Measurements from ENCODE around the gene NPRL2. TPM values are rescaled to one million over a fixed set of nuclear protein-coding genes. Genes with fewer than 3 reads are reported as not detected.

NPRL2 gene
- total and polyA plus RNA-seq, 2 of the 13 experiments (the other 11 are each of a cell fraction or from before 2014, with no cell fraction given): 30.6 to 51.4 TPM

DNA sequence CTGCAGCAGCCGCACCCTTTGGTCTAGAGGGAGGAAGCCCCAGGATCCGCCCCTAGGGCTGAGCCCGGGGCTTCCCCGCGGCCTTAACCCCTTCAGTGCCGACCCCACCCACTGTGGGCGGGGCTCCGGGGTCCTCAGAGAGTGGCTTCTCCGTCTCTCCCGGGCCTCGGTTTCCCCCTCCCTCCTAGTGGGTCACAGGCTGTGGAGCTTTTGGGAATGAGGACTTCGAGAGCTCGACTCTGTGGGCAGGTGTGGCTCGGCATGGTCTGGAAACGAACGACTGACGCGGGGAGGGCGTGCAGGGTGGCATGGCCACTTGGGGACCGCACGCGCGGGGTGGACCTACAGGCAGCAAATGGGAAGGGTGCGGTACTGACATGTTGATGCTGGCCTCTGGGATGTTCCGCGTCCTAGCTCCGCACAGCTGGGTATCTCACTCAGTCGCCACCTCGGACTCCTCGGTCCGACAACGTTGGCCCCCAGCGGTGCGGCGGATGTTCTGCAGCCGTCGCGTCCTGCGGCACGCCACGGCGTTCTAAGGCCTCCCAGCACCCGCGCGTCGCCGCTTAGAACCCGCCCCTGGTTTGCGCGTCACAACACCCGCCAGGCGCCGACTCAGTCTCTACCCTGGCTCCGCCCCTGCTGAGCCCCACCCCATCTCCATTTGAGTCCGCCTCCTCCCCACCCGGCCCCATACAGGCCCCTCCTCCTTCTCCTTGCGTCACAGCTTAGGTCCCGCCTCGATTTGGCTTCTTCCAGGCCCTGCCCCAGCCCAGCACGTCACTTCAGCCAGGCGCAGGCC is 51.5 kb downstream of the NPRL2 start, which contains the start of the genes HYAL3 and NAA80 (continued):
- TF ChIP-seq, protein P1, sequence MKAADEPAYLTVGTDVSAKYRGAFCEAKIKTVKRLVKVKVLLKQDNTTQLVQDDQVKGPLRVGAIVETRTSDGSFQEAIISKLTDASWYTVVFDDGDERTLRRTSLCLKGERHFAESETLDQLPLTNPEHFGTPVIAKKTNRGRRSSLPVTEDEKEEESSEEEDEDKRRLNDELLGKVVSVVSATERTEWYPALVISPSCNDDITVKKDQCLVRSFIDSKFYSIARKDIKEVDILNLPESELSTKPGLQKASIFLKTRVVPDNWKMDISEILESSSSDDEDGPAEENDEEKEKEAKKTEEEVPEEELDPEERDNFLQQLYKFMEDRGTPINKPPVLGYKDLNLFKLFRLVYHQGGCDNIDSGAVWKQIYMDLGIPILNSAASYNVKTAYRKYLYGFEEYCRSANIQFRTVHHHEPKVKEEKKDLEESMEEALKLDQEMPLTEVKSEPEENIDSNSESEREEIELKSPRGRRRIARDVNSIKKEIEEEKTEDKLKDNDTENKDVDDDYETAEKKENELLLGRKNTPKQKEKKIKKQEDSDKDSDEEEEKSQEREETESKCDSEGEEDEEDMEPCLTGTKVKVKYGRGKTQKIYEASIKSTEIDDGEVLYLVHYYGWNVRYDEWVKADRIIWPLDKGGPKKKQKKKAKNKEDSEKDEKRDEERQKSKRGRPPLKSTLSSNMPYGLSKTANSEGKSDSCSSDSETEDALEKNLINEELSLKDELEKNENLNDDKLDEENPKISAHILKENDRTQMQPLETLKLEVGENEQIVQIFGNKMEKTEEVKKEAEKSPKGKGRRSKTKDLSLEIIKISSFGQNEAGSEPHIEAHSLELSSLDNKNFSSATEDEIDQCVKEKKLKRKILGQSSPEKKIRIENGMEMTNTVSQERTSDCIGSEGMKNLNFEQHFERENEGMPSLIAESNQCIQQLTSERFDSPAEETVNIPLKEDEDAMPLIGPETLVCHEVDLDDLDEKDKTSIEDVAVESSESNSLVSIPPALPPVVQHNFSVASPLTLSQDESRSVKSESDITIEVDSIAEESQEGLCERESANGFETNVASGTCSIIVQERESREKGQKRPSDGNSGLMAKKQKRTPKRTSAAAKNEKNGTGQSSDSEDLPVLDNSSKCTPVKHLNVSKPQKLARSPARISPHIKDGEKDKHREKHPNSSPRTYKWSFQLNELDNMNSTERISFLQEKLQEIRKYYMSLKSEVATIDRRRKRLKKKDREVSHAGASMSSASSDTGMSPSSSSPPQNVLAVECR (CRISPR knock-in tag; IDR thresholded peaks at IDR 0.05; ENCODE audit: borderline replicate concordance): peak; percentile 79
- no peak; the same call in 1 of the 2 replicates for TF ChIP-seq MAF1 (CRISPR knock-in tag; IDR thresholded peaks at IDR 0.05; ENCODE audit: borderline replicate concordance)
- TF ChIP-seq, protein P2, sequence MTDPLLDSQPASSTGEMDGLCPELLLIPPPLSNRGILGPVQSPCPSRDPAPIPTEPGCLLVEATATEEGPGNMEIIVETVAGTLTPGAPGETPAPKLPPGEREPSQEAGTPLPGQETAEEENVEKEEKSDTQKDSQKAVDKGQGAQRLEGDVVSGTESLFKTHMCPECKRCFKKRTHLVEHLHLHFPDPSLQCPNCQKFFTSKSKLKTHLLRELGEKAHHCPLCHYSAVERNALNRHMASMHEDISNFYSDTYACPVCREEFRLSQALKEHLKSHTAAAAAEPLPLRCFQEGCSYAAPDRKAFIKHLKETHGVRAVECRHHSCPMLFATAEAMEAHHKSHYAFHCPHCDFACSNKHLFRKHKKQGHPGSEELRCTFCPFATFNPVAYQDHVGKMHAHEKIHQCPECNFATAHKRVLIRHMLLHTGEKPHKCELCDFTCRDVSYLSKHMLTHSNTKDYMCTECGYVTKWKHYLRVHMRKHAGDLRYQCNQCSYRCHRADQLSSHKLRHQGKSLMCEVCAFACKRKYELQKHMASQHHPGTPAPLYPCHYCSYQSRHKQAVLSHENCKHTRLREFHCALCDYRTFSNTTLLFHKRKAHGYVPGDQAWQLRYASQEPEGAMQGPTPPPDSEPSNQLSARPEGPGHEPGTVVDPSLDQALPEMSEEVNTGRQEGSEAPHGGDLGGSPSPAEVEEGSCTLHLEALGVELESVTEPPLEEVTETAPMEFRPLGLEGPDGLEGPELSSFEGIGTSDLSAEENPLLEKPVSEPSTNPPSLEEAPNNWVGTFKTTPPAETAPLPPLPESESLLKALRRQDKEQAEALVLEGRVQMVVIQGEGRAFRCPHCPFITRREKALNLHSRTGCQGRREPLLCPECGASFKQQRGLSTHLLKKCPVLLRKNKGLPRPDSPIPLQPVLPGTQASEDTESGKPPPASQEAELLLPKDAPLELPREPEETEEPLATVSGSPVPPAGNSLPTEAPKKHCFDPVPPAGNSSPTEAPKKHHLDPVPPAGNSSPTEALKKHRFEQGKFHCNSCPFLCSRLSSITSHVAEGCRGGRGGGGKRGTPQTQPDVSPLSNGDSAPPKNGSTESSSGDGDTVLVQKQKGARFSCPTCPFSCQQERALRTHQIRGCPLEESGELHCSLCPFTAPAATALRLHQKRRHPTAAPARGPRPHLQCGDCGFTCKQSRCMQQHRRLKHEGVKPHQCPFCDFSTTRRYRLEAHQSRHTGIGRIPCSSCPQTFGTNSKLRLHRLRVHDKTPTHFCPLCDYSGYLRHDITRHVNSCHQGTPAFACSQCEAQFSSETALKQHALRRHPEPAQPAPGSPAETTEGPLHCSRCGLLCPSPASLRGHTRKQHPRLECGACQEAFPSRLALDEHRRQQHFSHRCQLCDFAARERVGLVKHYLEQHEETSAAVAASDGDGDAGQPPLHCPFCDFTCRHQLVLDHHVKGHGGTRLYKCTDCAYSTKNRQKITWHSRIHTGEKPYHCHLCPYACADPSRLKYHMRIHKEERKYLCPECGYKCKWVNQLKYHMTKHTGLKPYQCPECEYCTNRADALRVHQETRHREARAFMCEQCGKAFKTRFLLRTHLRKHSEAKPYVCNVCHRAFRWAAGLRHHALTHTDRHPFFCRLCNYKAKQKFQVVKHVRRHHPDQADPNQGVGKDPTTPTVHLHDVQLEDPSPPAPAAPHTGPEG (CRISPR knock-in tag; IDR thresholded peaks at IDR 0.05): peak; percentile 35; the same call in 1 of the 2 replicates
- TF ChIP-seq ZNF567 (CRISPR knock-in tag; IDR thresholded peaks at IDR 0.05; ENCODE audit: borderline replicate concordance): no peak
- peak; percentile 31; the same call in 1 of the 2 replicates for TF ChIP-seq ZNF460 (CRISPR knock-in tag; IDR thresholded peaks at IDR 0.05; ENCODE audit: borderline replicate concordance)
- no peak for TF ChIP-seq ZNF615 (CRISPR knock-in tag; IDR thresholded peaks at IDR 0.05; ENCODE audit: borderline replicate concordance)
- no peak for TF ChIP-seq ZNF543 (CRISPR knock-in tag; IDR thresholded peaks at IDR 0.05)
- TF ChIP-seq, protein P3, sequence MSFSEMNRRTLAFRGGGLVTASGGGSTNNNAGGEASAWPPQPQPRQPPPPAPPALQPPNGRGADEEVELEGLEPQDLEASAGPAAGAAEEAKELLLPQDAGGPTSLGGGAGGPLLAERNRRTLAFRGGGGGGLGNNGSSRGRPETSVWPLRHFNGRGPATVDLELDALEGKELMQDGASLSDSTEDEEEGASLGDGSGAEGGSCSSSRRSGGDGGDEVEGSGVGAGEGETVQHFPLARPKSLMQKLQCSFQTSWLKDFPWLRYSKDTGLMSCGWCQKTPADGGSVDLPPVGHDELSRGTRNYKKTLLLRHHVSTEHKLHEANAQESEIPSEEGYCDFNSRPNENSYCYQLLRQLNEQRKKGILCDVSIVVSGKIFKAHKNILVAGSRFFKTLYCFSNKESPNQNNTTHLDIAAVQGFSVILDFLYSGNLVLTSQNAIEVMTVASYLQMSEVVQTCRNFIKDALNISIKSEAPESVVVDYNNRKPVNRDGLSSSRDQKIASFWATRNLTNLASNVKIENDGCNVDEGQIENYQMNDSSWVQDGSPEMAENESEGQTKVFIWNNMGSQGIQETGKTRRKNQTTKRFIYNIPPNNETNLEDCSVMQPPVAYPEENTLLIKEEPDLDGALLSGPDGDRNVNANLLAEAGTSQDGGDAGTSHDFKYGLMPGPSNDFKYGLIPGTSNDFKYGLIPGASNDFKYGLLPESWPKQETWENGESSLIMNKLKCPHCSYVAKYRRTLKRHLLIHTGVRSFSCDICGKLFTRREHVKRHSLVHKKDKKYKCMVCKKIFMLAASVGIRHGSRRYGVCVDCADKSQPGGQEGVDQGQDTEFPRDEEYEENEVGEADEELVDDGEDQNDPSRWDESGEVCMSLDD (CRISPR knock-in tag; IDR thresholded peaks at IDR 0.05; ENCODE audit: borderline replicate concordance): no peak; the same call in 1 of the 2 replicates
- TF ChIP-seq CHCHD3 (CRISPR knock-in tag; IDR thresholded peaks at IDR 0.05): no peak; the same call in 1 of the 2 replicates
- TF ChIP-seq CENPX (CRISPR knock-in tag; IDR thresholded peaks at IDR 0.05): no peak
- no peak for TF ChIP-seq NBN (conservative IDR thresholded peaks at IDR 0.05)

All from HepG2 (cell line).